Common myeloid progenitor, CD34-positive (primary cell): ENCODE results near the gene LRRC37A3.
"Not testable (repeated sequence)": the region's sequence is repeated elsewhere in the genome, so short reads cannot be mapped to it uniquely, and the experiment has no call there.

Experiments
- CTCF ChIA-PET: fragments of 350-600 bp; sonication (Branson Sonifier 250); formaldehyde crosslinking; loops from one replicate; lab custom pipeline; 2021; ENCODE audit warnings: antibody characterized with exemption; lab: Charles Lee
- POLR2A ChIA-PET: fragments of 350-600 bp; sonication (Branson Sonifier 250); formaldehyde crosslinking; loops from one replicate; lab custom pipeline; 2021; ENCODE audit warnings: antibody characterized with exemption; lab: Charles Lee
- DNase-seq, 3 donors: peaks; one replicate each; pipeline versions ENCODE4 v3.0.0 to v3.0.0-alpha.2; 2013
- H3K27ac ChIP-seq, 2 experiments: 1 replicate in 1 of 2; 2 replicates in 1 of 2; pipeline ENCODE4 v1.7.0; 2013; ENCODE audit warnings: inconsistent platforms in 2 of 2, low read length in 2 of 2, mild to moderate bottlenecking in 2 of 2, low read depth in 1 of 2, moderate library complexity in 1 of 2; ENCODE audit not compliant: severe bottlenecking in 2 of 2, insufficient read depth in 1 of 2, poor library complexity in 1 of 2
- H3K27me3 ChIP-seq, 5 experiments: replicated peaks in 2 of 5; 1 replicate in 3 of 5; 2 replicates in 2 of 5; pipeline versions ENCODE4 v1.6.1 to v1.7.0; 2013; ENCODE audit warnings: low read length in 4 of 5, mild to moderate bottlenecking in 2 of 5, moderate library complexity in 2 of 5, inconsistent platforms in 1 of 5; ENCODE audit not compliant: insufficient read depth in 5 of 5, control insufficient read depth in 4 of 5
- H3K36me3 ChIP-seq, 4 experiments: 1 replicate in 2 of 4; 2 replicates in 2 of 4; pipeline versions ENCODE4 v1.6.1 to v1.7.0; 2013; ENCODE audit warnings: low read length in 3 of 4, control low read depth in 1 of 4, mild to moderate bottlenecking in 1 of 4; ENCODE audit not compliant: control insufficient read depth in 4 of 4, insufficient read depth in 4 of 4
- H3K4me1 ChIP-seq, 4 experiments: 1 replicate in 3 of 4; 2 replicates in 1 of 4; pipeline versions ENCODE4 v1.6.1 to v1.7.1; 2013; ENCODE audit warnings: low read length in 3 of 4, mild to moderate bottlenecking in 3 of 4, control low read depth in 1 of 4, inconsistent platforms in 1 of 4, moderate library complexity in 1 of 4; ENCODE audit not compliant: control insufficient read depth in 4 of 4, insufficient read depth in 4 of 4; ENCODE audit errors: control extremely low read depth in 1 of 4
- H3K4me3 ChIP-seq, 7 experiments: 1 replicate in 4 of 7; 2 replicates in 3 of 7; pipeline versions ENCODE4 v1.5.1 to v1.7.0; 2013; ENCODE audit warnings: mild to moderate bottlenecking in 7 of 7, low read length in 6 of 7, moderate library complexity in 6 of 7, inconsistent platforms in 2 of 7, low read depth in 2 of 7, control low read depth in 1 of 7; ENCODE audit not compliant: insufficient read depth in 4 of 7, control insufficient read depth in 1 of 7; ENCODE audit errors: extremely low read depth in 1 of 7
- H3K9me3 ChIP-seq, 5 experiments: 1 replicate in 4 of 5; 2 replicates in 1 of 5; pipeline versions ENCODE4 v1.6.1 to v1.7.1; 2013; ENCODE audit warnings: low read length in 4 of 5, mild to moderate bottlenecking in 2 of 5, inconsistent platforms in 1 of 5, low read depth in 1 of 5, moderate library complexity in 1 of 5; ENCODE audit not compliant: control insufficient read depth in 4 of 5, insufficient read depth in 2 of 5; ENCODE audit errors: control extremely low read depth in 1 of 5
- WGBS: methylation state at CpG from one replicate; pipeline ENCODE4 v1.1.5; 2013; ENCODE audit not compliant: insufficient coverage; 5-methylcytosine and 5-hydroxymethylcytosine counted together

LRRC37A3 gene

DNA sequence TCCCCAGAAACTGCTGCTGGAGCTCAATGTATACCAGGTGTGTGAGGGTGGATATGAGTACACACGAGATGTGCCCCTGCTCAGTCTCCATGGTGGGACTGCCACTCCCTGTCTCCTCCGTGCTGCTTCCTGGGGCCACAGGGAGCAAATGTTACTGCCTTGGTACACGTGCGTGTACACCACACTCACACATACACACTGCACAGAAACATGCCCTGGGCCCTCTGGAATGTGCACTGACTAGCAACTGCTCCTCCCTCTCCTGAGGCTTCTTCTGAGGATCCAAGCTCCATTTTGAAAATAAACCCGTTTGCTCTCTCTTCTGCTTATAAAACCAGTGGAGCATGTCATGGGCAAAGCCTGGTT is 103.5 kb downstream of the LRRC37A3 start:
- POLR2A ChIA-PET, H3K27me3 ChIP-seq, H3K27ac ChIP-seq, CTCF ChIA-PET, H3K4me1 ChIP-seq, DNase-seq, H3K4me3 ChIP-seq, H3K9me3 ChIP-seq: not testable (repeated sequence)
- H3K36me3 ChIP-seq, result peaks cover 0 to 22% (median 5%) of the 10 kb centered on the region in 4 experiments
- 100% methylated on average over 4 of the region's 5 CpGs for WGBS

DNA sequence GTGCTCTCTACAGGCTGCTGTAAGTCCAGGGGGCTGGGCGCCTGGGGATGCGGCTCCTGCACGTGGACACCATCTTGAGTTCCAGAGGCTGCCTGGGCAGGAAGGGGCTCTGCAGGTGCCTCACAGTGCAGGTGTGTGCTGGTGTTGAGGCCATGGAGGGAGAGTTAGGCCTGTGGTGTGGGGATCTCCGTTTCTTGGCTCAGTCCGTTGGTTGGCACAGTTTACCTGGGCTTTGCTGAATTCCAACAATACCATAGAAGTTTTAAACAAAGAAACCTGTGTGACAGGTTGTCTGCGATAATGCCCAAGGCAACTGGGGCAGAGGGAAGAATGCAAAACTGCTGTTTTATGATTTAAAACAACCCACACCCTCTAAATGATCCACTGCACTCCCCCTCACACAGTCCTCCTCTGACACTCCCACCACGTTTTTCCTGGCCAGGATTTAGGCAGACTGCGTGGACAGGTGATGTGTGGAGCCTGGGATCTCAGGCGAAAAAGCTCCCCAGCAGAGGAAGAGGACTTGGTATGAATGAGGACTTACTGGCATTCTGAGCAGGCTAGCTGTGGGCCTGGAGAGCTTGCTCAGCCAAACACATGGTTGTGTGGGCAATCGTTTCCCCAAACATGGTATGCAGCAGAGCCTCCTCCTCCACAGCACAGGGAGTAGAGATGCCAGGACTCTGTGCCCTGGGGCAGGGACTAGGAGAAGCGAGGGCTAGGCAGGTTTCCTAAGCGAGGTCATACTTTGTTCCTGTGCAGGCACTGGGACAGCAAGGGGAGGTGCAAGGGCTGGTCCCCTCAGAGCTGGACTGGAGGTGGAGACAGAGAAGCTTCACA is 104.1 kb downstream of the LRRC37A3 start:
- POLR2A ChIA-PET, H3K27me3 ChIP-seq, DNase-seq, CTCF ChIA-PET, H3K4me3 ChIP-seq, H3K4me1 ChIP-seq, H3K27ac ChIP-seq, H3K9me3 ChIP-seq: not testable (repeated sequence)
- 97% methylated on average over 3 of the region's 12 CpGs for WGBS
- peaks cover 0 to 22% (median 5%) of the 10 kb centered on the region in 4 experiments for H3K36me3 ChIP-seq

- POLR2A ChIA-PET, CTCF ChIA-PET, H3K9me3 ChIP-seq, H3K27ac ChIP-seq, H3K36me3 ChIP-seq, H3K4me1 ChIP-seq, H3K27me3 ChIP-seq: not testable (repeated sequence)
- WGBS, result no CpG with 5 or more reads among the region's 9 CpGs
- H3K4me3 ChIP-seq, result peak overlapping the region in 1 of 7 experiments; percentile 10
- peak; percentile 53 to 90 (median 80) for DNase-seq
These were observed 110.9 kb downstream of the LRRC37A3 start for GRCh38 chr17:64808178-64808977.
